Hepatocyte (in vitro differentiated cells): Measurements from ENCODE around the gene TMEM132A.

Experiments
- CTCF ChIP-seq: fragments of 200-600 bp; sonication (generic); IDR thresholded peaks from 2 replicates; pipeline ENCODE4 v1.5.1; 2016; ENCODE audit warnings: antibody characterized with exemption, mild to moderate bottlenecking; ENCODE audit not compliant: poor library complexity
- EZH2 ChIP-seq: fragments of 200-600 bp; sonication (generic); IDR thresholded peaks from 2 replicates; pipeline ENCODE4 v1.6.1; 2016; ENCODE audit warnings: antibody characterized with exemption, mild to moderate bottlenecking, borderline replicate concordance
- EZH2phosphoT487 ChIP-seq: fragments of 200-600 bp; sonication (generic); IDR thresholded peaks from one replicate; pipeline ENCODE4 v1.6.1; 2018; ENCODE audit warnings: antibody characterized with exemption, mild to moderate bottlenecking, low read depth, moderate library complexity; ENCODE audit not compliant: unreplicated experiment, severe bottlenecking

- TF ChIP-seq CTCF (no peak), EZH2 (no peak), EZH2phosphoT487 (no peak)
Observed at GRCh38 chr11:60977224-60977623, 53.0 kb downstream of the TMEM132A start.
